ENCODE measurements around the gene KRT85. TPM values are rescaled to one million over a fixed set of nuclear protein-coding genes. Genes with fewer than 3 reads are reported as not detected.

KRT85 gene
- total RNA-seq, 3 donors from 2014 or later = not detected

- ATAC-seq (no peak), DNase-seq (no peak)
- Mint-ChIP-seq H3K36me3 (ENCODE audit: insufficient read depth) (no peaks in the 10 kb centered on the region), H3K4me1 (ENCODE audit: low read depth) (no peaks in the 10 kb centered on the region), H3K4me3 (no peak overlapping the region), H3K9me3 (no peaks in the 10 kb centered on the region), H3K27me3 (ENCODE audit: low read depth) (peaks cover 13% of the 10 kb centered on the region)
Measured at GRCh38 chr12:52402377-52402776, 35.1 kb upstream of the KRT85 start.

DNA sequence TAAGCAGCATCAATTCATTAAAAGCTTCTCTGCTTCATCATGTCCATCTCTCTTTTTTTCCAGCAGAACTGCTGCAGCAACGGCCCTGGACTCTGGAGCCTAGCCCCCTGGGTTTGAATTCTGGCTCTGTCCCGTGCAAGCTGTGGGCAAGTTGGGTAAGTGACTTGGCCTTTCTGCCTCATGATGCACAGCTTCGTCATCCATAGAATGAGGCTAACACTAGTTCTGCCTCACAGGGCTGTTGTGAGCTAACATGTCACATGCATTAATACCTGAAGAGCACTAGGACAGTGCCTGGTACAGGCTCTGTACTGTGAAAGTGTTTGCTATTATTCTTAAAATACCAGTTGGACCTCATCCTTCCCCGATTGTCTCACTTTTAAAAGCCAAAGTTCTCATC, 34.6 kb upstream of the KRT85 start:
- DNase-seq (no peak), ATAC-seq (no peak)
- Mint-ChIP-seq H3K4me1 (ENCODE audit: low read depth) (no peaks in the 10 kb centered on the region), H3K27me3 (ENCODE audit: low read depth) (peaks cover 13% of the 10 kb centered on the region), H3K4me3 (no peak overlapping the region), H3K9me3 (no peaks in the 10 kb centered on the region), H3K36me3 (ENCODE audit: insufficient read depth) (no peaks in the 10 kb centered on the region)

- Mint-ChIP-seq H3K27me3 (ENCODE audit: low read depth) (peaks cover 13% of the 10 kb centered on the region), H3K9me3 (no peaks in the 10 kb centered on the region), H3K4me1 (ENCODE audit: low read depth) (no peaks in the 10 kb centered on the region), H3K4me3 (no peak overlapping the region), H3K36me3 (ENCODE audit: insufficient read depth) (no peaks in the 10 kb centered on the region)
- DNase-seq (no peak), ATAC-seq (no peak)
Measured at GRCh38 chr12:52401526-52401925, 34.2 kb upstream of the KRT85 start.

GRCh38 chr12:52400906-52401305, 33.6 kb upstream of the KRT85 start:
- Mint-ChIP-seq H3K27me3 (ENCODE audit: low read depth) (peaks cover 13% of the 10 kb centered on the region), H3K4me3 (no peak overlapping the region), H3K9me3 (no peaks in the 10 kb centered on the region), H3K36me3 (ENCODE audit: insufficient read depth) (no peaks in the 10 kb centered on the region), H3K4me1 (ENCODE audit: low read depth) (no peaks in the 10 kb centered on the region)
- ATAC-seq (no peak), DNase-seq (no peak)

DNA sequence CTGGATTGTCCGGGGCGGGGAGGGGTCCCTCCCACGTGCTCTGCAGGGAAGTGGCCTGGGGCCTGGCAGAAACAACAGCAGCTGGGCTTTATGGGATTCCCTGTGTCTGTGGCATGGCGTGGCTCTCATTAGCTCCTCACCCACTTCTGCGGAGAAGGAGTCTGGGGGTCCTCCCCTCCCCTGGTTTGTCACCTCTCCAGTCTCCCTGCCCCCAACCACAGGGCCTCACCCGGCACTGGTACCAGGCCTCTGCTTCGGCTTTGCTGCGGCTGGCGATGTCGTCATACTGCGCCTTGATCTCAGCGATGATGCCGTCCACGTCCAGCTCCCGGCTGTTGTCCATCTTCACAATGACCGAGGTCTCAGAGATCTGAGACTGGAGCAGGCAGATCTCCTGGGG, 32.5 kb upstream of the KRT85 start:
- no peaks in the 10 kb centered on the region for H3K9me3 Mint-ChIP-seq
- no peak overlapping the region for H3K4me3 Mint-ChIP-seq
- no peaks in the 10 kb centered on the region for H3K4me1 Mint-ChIP-seq (ENCODE audit: low read depth)
- peaks cover 13% of the 10 kb centered on the region for H3K27me3 Mint-ChIP-seq (ENCODE audit: low read depth)
- no peak for DNase-seq
- no peak for ATAC-seq
- no peaks in the 10 kb centered on the region for H3K36me3 Mint-ChIP-seq (ENCODE audit: insufficient read depth)

- Mint-ChIP-seq H3K27me3 (ENCODE audit: low read depth) (peaks cover 14% of the 10 kb centered on the region), H3K36me3 (ENCODE audit: insufficient read depth) (no peaks in the 10 kb centered on the region), H3K4me1 (ENCODE audit: low read depth) (no peaks in the 10 kb centered on the region), H3K4me3 (no peak overlapping the region), H3K9me3 (no peaks in the 10 kb centered on the region)
- no peak for ATAC-seq
- no peak for DNase-seq
Measured at GRCh38 chr12:52398176-52398575, 30.9 kb upstream of the KRT85 start.

DNA sequence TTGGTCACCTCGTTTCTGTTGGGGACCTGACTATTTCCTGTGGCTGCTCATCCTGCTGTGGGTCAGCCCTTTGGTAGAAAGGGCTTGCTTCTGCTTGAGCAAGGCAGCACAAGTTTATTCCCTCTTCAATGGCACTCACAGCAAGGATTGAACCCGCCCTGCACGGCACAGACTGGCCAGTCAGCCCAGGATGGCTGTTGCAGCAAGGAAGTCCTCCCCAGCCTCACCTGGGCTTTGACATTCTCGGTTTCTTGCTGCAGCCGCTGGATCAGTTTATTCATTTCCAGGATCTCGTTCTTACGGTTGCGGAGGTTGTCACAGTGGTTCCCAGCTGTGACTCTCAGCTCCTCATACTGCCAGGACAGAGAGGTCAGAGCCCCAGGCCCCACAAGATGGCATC, 29.4 kb upstream of the KRT85 start:
- Mint-ChIP-seq H3K4me3 (no peak overlapping the region), H3K27me3 (ENCODE audit: low read depth) (peaks cover 13% of the 10 kb centered on the region), H3K9me3 (no peaks in the 10 kb centered on the region), H3K4me1 (ENCODE audit: low read depth) (no peaks in the 10 kb centered on the region), H3K36me3 (ENCODE audit: insufficient read depth) (no peaks in the 10 kb centered on the region)
- ATAC-seq (no peak), DNase-seq (no peak)

DNA sequence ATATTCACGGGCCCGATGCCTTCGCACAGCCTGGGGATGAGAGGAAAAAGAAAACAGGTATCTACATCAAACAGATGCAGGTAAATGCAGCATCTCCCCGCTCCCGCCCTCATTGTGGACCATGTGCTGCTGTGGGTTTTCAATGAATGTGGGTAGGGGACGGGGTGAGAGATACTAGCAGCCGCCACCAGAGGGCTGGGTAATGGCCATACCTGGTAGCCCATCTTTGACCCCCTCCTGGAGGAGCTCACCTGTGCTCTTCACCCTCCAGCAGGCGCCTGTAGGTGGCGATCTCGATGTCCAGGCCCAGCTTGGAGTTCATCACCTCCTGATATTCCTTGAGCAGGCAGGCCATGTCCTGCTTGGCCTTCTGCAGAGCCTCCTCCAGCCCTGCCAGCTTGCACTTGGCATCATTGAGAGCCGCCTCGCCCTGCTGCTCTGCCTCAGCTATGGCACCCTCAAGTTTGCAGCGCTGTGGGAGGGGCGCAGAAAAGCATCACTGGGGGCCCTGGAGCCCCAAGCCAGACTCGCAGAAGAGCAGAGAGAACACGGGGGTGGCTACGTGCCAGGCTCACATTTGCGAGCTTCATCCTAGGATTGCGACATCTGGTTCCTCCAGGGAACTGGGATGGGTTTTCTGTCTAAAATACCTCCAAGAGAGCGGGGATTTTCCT, 28.6 kb upstream of the KRT85 start:
- Mint-ChIP-seq H3K27me3 (ENCODE audit: low read depth) (peaks cover 13% of the 10 kb centered on the region), H3K9me3 (no peaks in the 10 kb centered on the region), H3K36me3 (ENCODE audit: insufficient read depth) (no peaks in the 10 kb centered on the region), H3K4me3 (no peak overlapping the region), H3K4me1 (ENCODE audit: low read depth) (no peaks in the 10 kb centered on the region)
- DNase-seq (no peak), ATAC-seq (no peak)

- ATAC-seq (no peak), DNase-seq (no peak)
- no peaks in the 10 kb centered on the region for H3K9me3 Mint-ChIP-seq
- H3K36me3 Mint-ChIP-seq (ENCODE audit: insufficient read depth) = no peaks in the 10 kb centered on the region
- H3K27me3 Mint-ChIP-seq (ENCODE audit: low read depth) = peaks cover 8% of the 10 kb centered on the region
- H3K4me3 Mint-ChIP-seq = no peak overlapping the region
- no peaks in the 10 kb centered on the region for H3K4me1 Mint-ChIP-seq (ENCODE audit: low read depth)
Measured at GRCh38 chr12:52394836-52395405, 27.6 kb upstream of the KRT85 start.

- H3K9me3 Mint-ChIP-seq = no peaks in the 10 kb centered on the region
- H3K27me3 Mint-ChIP-seq (ENCODE audit: low read depth) = peaks cover 9% of the 10 kb centered on the region
- H3K4me3 Mint-ChIP-seq = no peak overlapping the region
- no peak for DNase-seq
- H3K4me1 Mint-ChIP-seq (ENCODE audit: low read depth) = no peaks in the 10 kb centered on the region
- no peak for ATAC-seq
- H3K36me3 Mint-ChIP-seq (ENCODE audit: insufficient read depth) = no peaks in the 10 kb centered on the region
Measured at GRCh38 chr12:52392465-52393007, 25.3 kb upstream of the KRT85 start.

- Mint-ChIP-seq H3K27me3 (ENCODE audit: low read depth) (peaks cover 9% of the 10 kb centered on the region), H3K4me1 (ENCODE audit: low read depth) (no peaks in the 10 kb centered on the region), H3K36me3 (ENCODE audit: insufficient read depth) (no peaks in the 10 kb centered on the region), H3K9me3 (no peaks in the 10 kb centered on the region), H3K4me3 (no peak overlapping the region)
- ATAC-seq (no peak), DNase-seq (no peak)
Measured at GRCh38 chr12:52391618-52392002, 24.3 kb upstream of the KRT85 start.

DNA sequence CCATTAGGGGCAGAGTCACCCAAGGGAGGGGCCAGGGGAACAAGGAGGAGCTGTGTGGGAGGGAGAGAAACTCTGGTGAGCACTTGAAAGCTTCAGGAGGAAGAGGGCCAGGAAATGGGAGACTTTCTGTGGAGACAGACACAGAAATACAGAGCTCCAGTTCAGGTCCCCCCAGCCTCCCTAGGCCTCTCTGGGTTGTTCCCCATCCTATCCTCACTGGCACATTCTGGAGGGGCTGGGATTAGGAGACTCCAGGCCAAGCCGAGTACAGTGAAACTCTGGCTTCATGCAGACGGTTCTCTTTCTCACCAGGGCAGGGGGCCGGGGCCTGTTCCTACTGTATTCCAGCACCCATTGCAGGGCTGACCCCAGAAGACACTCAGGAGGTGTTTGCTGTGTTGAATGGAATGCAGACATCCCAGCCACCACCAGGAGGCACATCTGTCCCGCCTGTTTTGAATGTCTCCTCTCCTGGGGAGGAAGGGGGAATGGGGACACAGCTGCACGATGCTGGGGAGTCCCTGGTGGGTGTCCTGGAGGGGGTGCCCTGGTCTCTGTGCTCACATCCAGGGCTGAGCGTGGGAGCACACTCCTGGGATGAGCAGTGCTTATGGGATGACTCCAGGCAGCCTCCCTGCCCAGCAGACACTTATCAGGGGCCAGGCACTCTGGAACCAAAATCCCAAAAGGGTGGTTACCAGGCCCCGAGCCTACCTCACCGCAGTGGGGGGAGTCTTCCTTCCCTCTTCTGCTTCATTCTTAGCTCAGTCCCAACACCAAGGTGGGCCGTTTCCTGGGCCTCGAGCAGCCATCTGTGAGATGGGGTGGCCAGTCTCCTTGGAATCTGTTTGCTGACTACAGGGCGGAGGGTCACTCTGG, 23.7 kb upstream of the KRT85 start:
- ATAC-seq = no peak
- Mint-ChIP-seq H3K27me3 (ENCODE audit: low read depth) (peaks cover 9% of the 10 kb centered on the region), H3K4me1 (ENCODE audit: low read depth) (no peaks in the 10 kb centered on the region)

DNA sequence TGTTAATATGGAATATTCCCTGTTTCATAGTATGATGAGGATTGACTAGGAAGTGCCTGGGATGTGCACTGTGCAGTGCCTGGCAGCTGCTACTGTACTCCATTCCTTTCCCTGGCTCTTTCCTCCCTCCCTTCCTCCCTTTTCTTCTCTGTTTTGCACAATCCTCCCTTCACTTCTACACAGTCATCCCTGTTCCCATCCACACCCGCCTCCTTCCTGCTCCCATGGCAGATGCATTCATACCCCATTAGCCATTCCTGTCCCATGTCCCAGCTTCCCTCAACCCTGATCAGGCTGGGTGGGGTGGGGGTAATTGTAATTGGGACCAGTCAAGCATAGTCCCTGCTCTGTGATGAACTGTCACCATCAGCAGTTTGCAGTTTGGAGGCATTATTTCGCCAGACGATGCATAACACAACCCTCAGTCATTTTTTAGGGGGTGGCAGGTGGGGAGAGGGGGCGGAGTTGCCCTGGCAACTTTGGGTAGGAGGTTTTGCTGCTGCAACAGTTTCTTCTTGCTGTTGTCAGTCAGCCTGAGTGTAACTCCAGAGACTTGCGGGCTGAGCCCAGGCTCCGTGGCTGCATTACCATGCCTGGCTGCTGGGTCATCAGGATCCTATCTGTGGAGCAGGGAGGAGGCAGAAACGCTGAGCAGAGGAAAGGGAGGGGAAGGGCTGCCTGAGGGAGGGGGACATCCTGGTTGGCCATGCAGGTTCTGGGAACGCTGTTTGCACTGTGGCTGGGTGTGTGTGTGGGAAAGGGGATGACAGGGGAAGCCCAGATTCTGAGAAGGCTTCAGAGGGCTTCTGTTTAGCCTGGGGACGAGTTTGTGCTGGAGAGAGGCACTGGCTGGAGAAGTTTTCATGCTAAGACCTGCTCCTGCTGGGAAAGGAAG, 22.3 kb upstream of the KRT85 start:
- Mint-ChIP-seq H3K4me3 (no peak overlapping the region), H3K9me3 (no peaks in the 10 kb centered on the region), H3K36me3 (ENCODE audit: insufficient read depth) (no peaks in the 10 kb centered on the region), H3K4me1 (ENCODE audit: low read depth) (no peaks in the 10 kb centered on the region), H3K27me3 (ENCODE audit: low read depth) (peaks cover 8% of the 10 kb centered on the region)
- DNase-seq (no peak), ATAC-seq (no peak)

More for the DNA sequence above, 23.7 kb upstream of the KRT85 start:
- Mint-ChIP-seq H3K9me3 (no peaks in the 10 kb centered on the region), H3K4me3 (no peak overlapping the region), H3K36me3 (ENCODE audit: insufficient read depth) (no peaks in the 10 kb centered on the region)
- no peak for DNase-seq

DNA sequence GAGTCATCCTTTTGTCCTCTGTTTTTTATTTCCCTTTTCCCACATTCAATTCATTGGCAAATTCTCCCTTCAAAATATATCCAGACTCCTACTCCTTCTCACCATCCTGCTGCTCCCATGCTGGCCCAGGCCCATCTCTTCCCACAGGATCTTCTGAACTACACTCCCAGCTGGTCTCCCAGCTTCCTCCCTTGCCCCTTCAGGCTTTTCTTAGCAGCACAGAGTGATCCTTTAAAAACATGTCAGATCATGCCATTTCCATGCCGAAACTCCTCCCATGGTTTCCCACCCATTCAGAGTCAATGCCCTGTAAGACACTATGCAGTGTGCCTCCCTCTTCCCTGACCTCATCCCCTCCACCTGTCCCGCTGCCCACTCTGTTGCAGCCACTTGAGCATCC, 20.6 kb upstream of the KRT85 start:
- DNase-seq (no peak), ATAC-seq (no peak)
- peaks cover 4% of the 10 kb centered on the region for H3K4me1 Mint-ChIP-seq (ENCODE audit: low read depth)
- no peak overlapping the region for H3K4me3 Mint-ChIP-seq
- no peaks in the 10 kb centered on the region for H3K36me3 Mint-ChIP-seq (ENCODE audit: insufficient read depth)
- H3K9me3 Mint-ChIP-seq = no peaks in the 10 kb centered on the region
- H3K27me3 Mint-ChIP-seq (ENCODE audit: low read depth) = peaks cover 7% of the 10 kb centered on the region
